PC-3 (cell line): ENCODE results near the gene CAPN10.

Experiments used
- EZH2phosphoT487 ChIP-seq: fragments of 300-600 bp; sonication (generic); IDR thresholded peaks from 2 replicates; pipeline ENCODE4 v1.6.1; 2018; ENCODE audit warnings: mild to moderate bottlenecking, antibody characterized with exemption, low read length, borderline replicate concordance
- TF ChIP-seq, protein P1 (sequence below): fragments of 300-600 bp; sonication (generic); conservative IDR thresholded peaks from 2 replicates; pipeline ENCODE4 v1.5.1; 2017; ENCODE audit warnings: antibody characterized with exemption, low read depth, mild to moderate bottlenecking, low read length

DNA sequence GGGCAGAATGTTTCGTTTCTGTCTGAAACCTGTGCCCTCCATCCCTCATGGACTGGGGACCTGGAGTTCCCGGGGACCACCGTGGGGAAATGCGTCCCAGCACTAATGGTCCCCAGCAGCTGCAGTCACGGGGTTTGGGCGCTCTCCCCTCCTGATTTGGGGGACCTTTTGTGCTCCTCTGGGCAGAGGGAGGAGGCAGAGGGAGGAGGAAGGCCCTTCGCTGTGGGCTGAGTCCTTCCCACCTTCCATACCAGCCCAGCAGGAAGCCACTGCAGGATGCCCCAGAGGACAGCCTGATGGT is 41.9 kb downstream of the CAPN10 start:
- TF ChIP-seq, protein P1, sequence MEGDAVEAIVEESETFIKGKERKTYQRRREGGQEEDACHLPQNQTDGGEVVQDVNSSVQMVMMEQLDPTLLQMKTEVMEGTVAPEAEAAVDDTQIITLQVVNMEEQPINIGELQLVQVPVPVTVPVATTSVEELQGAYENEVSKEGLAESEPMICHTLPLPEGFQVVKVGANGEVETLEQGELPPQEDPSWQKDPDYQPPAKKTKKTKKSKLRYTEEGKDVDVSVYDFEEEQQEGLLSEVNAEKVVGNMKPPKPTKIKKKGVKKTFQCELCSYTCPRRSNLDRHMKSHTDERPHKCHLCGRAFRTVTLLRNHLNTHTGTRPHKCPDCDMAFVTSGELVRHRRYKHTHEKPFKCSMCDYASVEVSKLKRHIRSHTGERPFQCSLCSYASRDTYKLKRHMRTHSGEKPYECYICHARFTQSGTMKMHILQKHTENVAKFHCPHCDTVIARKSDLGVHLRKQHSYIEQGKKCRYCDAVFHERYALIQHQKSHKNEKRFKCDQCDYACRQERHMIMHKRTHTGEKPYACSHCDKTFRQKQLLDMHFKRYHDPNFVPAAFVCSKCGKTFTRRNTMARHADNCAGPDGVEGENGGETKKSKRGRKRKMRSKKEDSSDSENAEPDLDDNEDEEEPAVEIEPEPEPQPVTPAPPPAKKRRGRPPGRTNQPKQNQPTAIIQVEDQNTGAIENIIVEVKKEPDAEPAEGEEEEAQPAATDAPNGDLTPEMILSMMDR, result no peak
- TF ChIP-seq EZH2phosphoT487, result no peak
